Left lung (tissue), 10 donors: ENCODE data around the gene ABAT. TPM values are rescaled to one million over a fixed set of nuclear protein-coding genes. Genes with fewer than 3 reads are reported as not detected.
A peak's percentile ranks its signal among the peaks of the same experiment; 100 is the strongest.

Source experiments
- ATAC-seq: fragments of 200-7000 bp; cut with Tn5 transposase; one replicate; pipeline ENCODE4 v1.9.1; 2020; ENCODE audit warnings: moderate library complexity
- DNase-seq, 4 donors: peaks; one replicate each; pipeline ENCODE4 v3.0.0-alpha.2; 2013 to 2020
- H3K27ac ChIP-seq, 2 donors: fragments of 200-600 bp; sonication (generic) in 1 of 2; one replicate each; pipeline versions ENCODE4 v1.5.0 to v1.8.0; 2020 to 2021
- H3K27me3 ChIP-seq, 2 donors: fragments of 200-600 bp; sonication (generic) in 1 of 2; one replicate each; pipeline versions ENCODE4 v1.5.0 to v1.8.0; 2020 to 2021
- H3K36me3 ChIP-seq, 2 donors: fragments of 200-600 bp; sonication (generic) in 1 of 2; one replicate each; pipeline versions ENCODE4 v1.5.0 to v1.8.0; 2020 to 2021
- H3K4me1 ChIP-seq, 2 donors: fragments of 200-600 bp; one replicate each; pipeline ENCODE4 v1.8.0; 2021
- H3K4me3 ChIP-seq, 2 donors: fragments of 200-600 bp; sonication (generic) in 1 of 2; one replicate each; pipeline versions ENCODE4 v1.5.0 to v1.8.0; 2020 to 2021; ENCODE audit warnings: mild to moderate bottlenecking in 1 of 2
- H3K9me3 ChIP-seq, 2 donors: fragments of 200-600 bp; sonication (generic) in 1 of 2; one replicate each; pipeline versions ENCODE4 v1.5.0 to v1.8.0; 2020 to 2021
- CTCF ChIP-seq, 2 donors: fragments of 200-600 bp; sonication (generic) in 1 of 2; IDR thresholded peaks; one replicate each; pipeline versions ENCODE4 v1.5.0 to v1.8.0; 2021; ENCODE audit warnings: antibody characterized with exemption in 2 of 2
- intact Hi-C, 2 donors: fragments of 100-400 bp; cut with DNase I; formaldehyde crosslinking; loops; one replicate each; pipeline versions ENCODE4 v1.11.2 to v1.14.2; 2022
- polyA plus RNA-seq, 6 donors: library from polyadenylated mRNA; unstranded; fragments of 120-200 nt; gene quantifications; one replicate each; pipeline ENCODE4 v1.2.1, GENCODE V29; 2013; ENCODE audit not compliant: insufficient read length in 6 of 6
- total RNA-seq, 2 donors: library from RNA; stranded (reverse); fragmentation: NEBNext Ultra II Directional; extraction: Animal tissue kit (Norgen Biotek cat#: 25700); gene quantifications; one replicate each; pipeline ENCODE4 v1.2.1, GENCODE V29; 2021
- donor health status: DM: no; HTN: yes; CAD: no.
- donor health status: DM: no; HTN: no; CAD: no.

Gene ABAT
- total and polyA plus RNA-seq, 8 donors, result 8.0 to 42.6 (median 35.3) TPM

GRCh38 chr16:8775359-8775758, 100.9 kb downstream of the ABAT start:
- Histone ChIP-seq H3K27ac (no peak overlapping the region), H3K4me3 (no peak overlapping the region), H3K36me3 (peaks cover 0 to 44% of the 10 kb centered on the region in 2 donors), H3K4me1 (no peaks in the 10 kb centered on the region), H3K27me3 (no peaks in the 10 kb centered on the region), H3K9me3 (no peaks in the 10 kb centered on the region)
- DNase-seq, result no peak
- no peak for TF ChIP-seq CTCF (IDR thresholded peaks at IDR 0.05)
- intact Hi-C loops, result no loop called here
- ATAC-seq, result no peak

- intact Hi-C loops, result no loop called here
- Histone ChIP-seq H3K9me3 (no peaks in the 10 kb centered on the region), H3K27me3 (no peaks in the 10 kb centered on the region), H3K4me1 (no peaks in the 10 kb centered on the region), H3K36me3 (peaks cover 0 to 44% of the 10 kb centered on the region in 2 donors), H3K4me3 (no peak overlapping the region), H3K27ac (no peak overlapping the region)
- peak in 2 of 4 donors; percentile 19 to 40 for DNase-seq
- ATAC-seq, result peak; percentile 83
- no peak for TF ChIP-seq CTCF (IDR thresholded peaks at IDR 0.05)
These were observed 101.7 kb downstream of the ABAT start for GRCh38 chr16:8776129-8776584.

GRCh38 chr16:8777217-8777616, 102.8 kb downstream of the ABAT start:
- intact Hi-C loops, result no loop called here
- Histone ChIP-seq H3K4me3 (no peak overlapping the region), H3K36me3 (peaks cover 0 to 40% of the 10 kb centered on the region in 2 donors), H3K27ac (no peak overlapping the region), H3K4me1 (no peaks in the 10 kb centered on the region), H3K27me3 (no peaks in the 10 kb centered on the region), H3K9me3 (no peaks in the 10 kb centered on the region)
- ATAC-seq, result no peak
- DNase-seq, result no peak
- TF ChIP-seq CTCF (IDR thresholded peaks at IDR 0.05), result no peak

GRCh38 chr16:8781797-8782196, 107.4 kb downstream of the ABAT start:
- no peak for ATAC-seq
- Histone ChIP-seq H3K4me3 (no peak overlapping the region), H3K27me3 (no peaks in the 10 kb centered on the region), H3K9me3 (no peaks in the 10 kb centered on the region), H3K27ac (no peak overlapping the region), H3K36me3 (peaks cover 0 to 7% of the 10 kb centered on the region in 2 donors), H3K4me1 (no peaks in the 10 kb centered on the region)
- DNase-seq, result no peak
- intact Hi-C loops, result no loop called here
- TF ChIP-seq CTCF (IDR thresholded peaks at IDR 0.05), result no peak

GRCh38 chr16:8782673-8783072, 108.3 kb downstream of the ABAT start:
- no peak for DNase-seq
- TF ChIP-seq CTCF (IDR thresholded peaks at IDR 0.05), result no peak
- intact Hi-C loops, result no loop called here

More at GRCh38 chr16:8782673-8783072, 108.3 kb downstream of the ABAT start:
- no peaks in the 10 kb centered on the region for H3K27me3 ChIP-seq
- no peak for ATAC-seq
- H3K27ac ChIP-seq, result no peak overlapping the region
- no peak overlapping the region for H3K4me3 ChIP-seq
- no peaks in the 10 kb centered on the region for H3K9me3 ChIP-seq
- no peaks in the 10 kb centered on the region for H3K4me1 ChIP-seq
- H3K36me3 ChIP-seq, result peaks cover 0 to 7% of the 10 kb centered on the region in 2 donors
